ENCODE data around the gene RAB7A. TPM values are rescaled to one million over a fixed set of nuclear protein-coding genes. Genes with fewer than 3 reads are reported as not detected.

Gene RAB7A
- total RNA-seq, 1 donor from 2014 or later: 306 TPM

GRCh38 chr3:128804017-128804810 is 78.2 kb downstream of the RAB7A start:
- intact Hi-C loops (cut with DNase I): no loop called here

GRCh38 chr3:128804811-128805155 is 78.8 kb downstream of the RAB7A start:
- peak; percentile 64 for ATAC-seq
- Histone ChIP-seq H3K27me3 (no peaks in the 10 kb centered on the region), H3K4me1 (peaks cover 38% of the 10 kb centered on the region), H3K9me3 (no peaks in the 10 kb centered on the region), H3K27ac (peak overlapping the region; percentile 49), H3K4me3 (no peak overlapping the region), H3K36me3 (peaks cover 54% of the 10 kb centered on the region)
- intact Hi-C loops (cut with DNase I): no loop called here
- no peak for TF ChIP-seq CTCF (IDR thresholded peaks at IDR 0.05)
- no peak for DNase-seq

More at GRCh38 chr3:128804017-128804810, 78.2 kb downstream of the RAB7A start:
- H3K27ac ChIP-seq: peak overlapping the region; percentile 49
- TF ChIP-seq CTCF (IDR thresholded peaks at IDR 0.05): no peak
- no peaks in the 10 kb centered on the region for H3K27me3 ChIP-seq
- ATAC-seq (peak; percentile 64), DNase-seq (no peak)
- peaks cover 38% of the 10 kb centered on the region for H3K4me1 ChIP-seq
- H3K9me3 ChIP-seq: no peaks in the 10 kb centered on the region
- peak overlapping the region; percentile 19 for H3K4me3 ChIP-seq
- H3K36me3 ChIP-seq: peaks cover 55% of the 10 kb centered on the region

- ATAC-seq (peak; percentile 64), DNase-seq (no peak)
- Histone ChIP-seq H3K27ac (peak overlapping the region; percentile 14), H3K4me1 (peaks cover 38% of the 10 kb centered on the region), H3K4me3 (no peak overlapping the region), H3K27me3 (no peaks in the 10 kb centered on the region), H3K36me3 (peaks cover 58% of the 10 kb centered on the region), H3K9me3 (no peaks in the 10 kb centered on the region)
- no peak for TF ChIP-seq CTCF (IDR thresholded peaks at IDR 0.05)
- intact Hi-C loops (cut with DNase I): no loop called here
These were observed 79.8 kb downstream of the RAB7A start for GRCh38 chr3:128805772-128806171.

GRCh38 chr3:128806588-128806987 is 80.6 kb downstream of the RAB7A start:
- TF ChIP-seq CTCF (IDR thresholded peaks at IDR 0.05): no peak
- intact Hi-C loops (cut with DNase I): no loop called here
- no peak overlapping the region for H3K4me3 ChIP-seq
- H3K27me3 ChIP-seq: no peaks in the 10 kb centered on the region
- ATAC-seq (peak; percentile 40), DNase-seq (no peak)
- peaks cover 66% of the 10 kb centered on the region for H3K36me3 ChIP-seq
- H3K9me3 ChIP-seq: no peaks in the 10 kb centered on the region
- peaks cover 38% of the 10 kb centered on the region for H3K4me1 ChIP-seq
- H3K27ac ChIP-seq: no peak overlapping the region

GRCh38 chr3:128807186-128807830 is 81.3 kb downstream of the RAB7A start:
- ATAC-seq (no peak), DNase-seq (no peak)
- Histone ChIP-seq H3K36me3 (peaks cover 73% of the 10 kb centered on the region), H3K27me3 (no peaks in the 10 kb centered on the region), H3K4me3 (no peak overlapping the region), H3K27ac (no peak overlapping the region), H3K4me1 (peaks cover 38% of the 10 kb centered on the region), H3K9me3 (no peaks in the 10 kb centered on the region)
- intact Hi-C loops (cut with DNase I): no loop called here
- no peak for TF ChIP-seq CTCF (IDR thresholded peaks at IDR 0.05)
